ENCODE measurements around the gene TMEM231. TPM values are rescaled to one million over a fixed set of nuclear protein-coding genes. Genes with fewer than 3 reads are reported as not detected.
"Not testable (repeated sequence)": the region's sequence is repeated elsewhere in the genome, so short reads cannot be mapped to it uniquely, and the experiment has no call there.

TMEM231 gene
- total and polyA plus RNA-seq, 9 of the 15 experiments (the other 6 are each of a cell fraction or from before 2014, with no cell fraction given) = 1.6 to 27.6 (median 9.1) TPM

GRCh38 chr16:75502916-75503605 is 53.0 kb downstream of the TMEM231 start:
- intact Hi-C loops (cut with micrococcal nuclease) (no loop called here), in situ Hi-C loops (cut with MboI) (no loop called here)
- Histone ChIP-seq H3K27me3 (ENCODE audit: control insufficient read depth in 2 of 2, insufficient read depth in 2 of 2, low read length in 2 of 2) (peaks cover 5 to 20% of the 10 kb centered on the region in 2 experiments; a peak in 4 of 5 replicates), H3K4me1 (replicated peaks in 1 of 2; ENCODE audit: control insufficient read depth in 2 of 2, insufficient read depth in 2 of 2, low read length in 2 of 2) (no peaks in the 10 kb centered on the region), H3K79me2 (ENCODE audit: control insufficient read depth, insufficient read depth, low read length) (no peaks in the 10 kb centered on the region), H3K9me1 (ENCODE audit: control insufficient read depth, insufficient read depth, low read length) (no peaks in the 10 kb centered on the region), H2AFZ (ENCODE audit: low read depth, low read length) (no peak overlapping the region), H3K4me3 (no peak overlapping the region), H3K36me3 (ENCODE audit: control insufficient read depth, insufficient read depth, low read length) (no peaks in the 10 kb centered on the region), H3K9ac (ENCODE audit: insufficient read depth in 1 of 2, low read depth in 2 of 2, low read length in 2 of 2) (no peak overlapping the region), H4K20me1 (replicated peaks; ENCODE audit: control insufficient read depth, insufficient read depth, low read length) (no peaks in the 10 kb centered on the region), H3K27ac (ENCODE audit: extremely low read depth, low read depth, low read length) (no peak overlapping the region), H3K9me3 (replicated peaks; ENCODE audit: control insufficient read depth, insufficient read depth, low read depth, low read length) (no peaks in the 10 kb centered on the region), H3K4me2 (ENCODE audit: insufficient read depth, low read length) (no peak overlapping the region)
- WGBS (ENCODE audit: insufficient coverage, low coverage, missing lambda C conversion rate) = 17% methylated on average over 4 of the region's 4 CpGs
- no TSS peak for BruUV-seq (replicated peaks)
- no peak for FAIRE-seq
- no peak for TF ChIP-seq PHF20 (IDR thresholded peaks at IDR 0.05; ENCODE audit: partially characterized antibody)
- TF ChIP-seq TCF3 (CRISPR knock-in tag; IDR thresholded peaks at IDR 0.05) = no peak
- no peak for TF ChIP-seq RFX1 (IDR thresholded peaks at IDR 0.05)
- no peak for TF ChIP-seq ZBTB8A (IDR thresholded peaks at IDR 0.05; ENCODE audit: partially characterized antibody)
- TF ChIP-seq ADNP (tag; IDR thresholded peaks at IDR 0.05) = no peak
- TF ChIP-seq CBX8 (IDR thresholded peaks at IDR 0.05; ENCODE audit: borderline replicate concordance, extremely low read depth, low read depth, low read length, poor library complexity, severe bottlenecking) = no peak
- no peak for TF ChIP-seq ZNF280B (CRISPR knock-in tag; IDR thresholded peaks at IDR 0.05)
- no peak for TF ChIP-seq XRCC3 (IDR thresholded peaks at IDR 0.05)
- no peak for TF ChIP-seq TEAD2 (tag; IDR thresholded peaks at IDR 0.05)
- TF ChIP-seq CBX1 (IDR thresholded peaks at IDR 0.05; ENCODE audit: low read depth) = no peak
- TF ChIP-seq RBBP5 (IDR thresholded peaks at IDR 0.05; ENCODE audit: borderline replicate concordance, insufficient read depth, low read length, poor library complexity, severe bottlenecking) = no peak
- ChIA-PET POLR2A (interaction anchor here (0.5 kb wide), 1 partner anchor 9 kb away, joined by 3 read pairs; no protein-coding TSS in a partner anchor), CTCF (ENCODE audit: low intra/inter-chr PET ratio) (no interaction called here)
- DNase-seq (ENCODE audit: extremely low read depth in 1 of 4, low spot score in 3 of 4) = no peak
- ATAC-seq = no peak

GRCh38 chr16:75501820-75502219 is 54.2 kb downstream of the TMEM231 start:
- 5% methylated on average over 6 of the region's 6 CpGs for WGBS (ENCODE audit: insufficient coverage, low coverage, missing lambda C conversion rate)
- H2AFZ ChIP-seq (ENCODE audit: low read depth, low read length); H3K4me1 ChIP-seq (replicated peaks in 1 of 2; ENCODE audit: control insufficient read depth in 2 of 2, insufficient read depth in 2 of 2, low read length in 2 of 2); DNase-seq (ENCODE audit: extremely low read depth in 1 of 4, low spot score in 3 of 4); H3K9me1 ChIP-seq (ENCODE audit: control insufficient read depth, insufficient read depth, low read length); FAIRE-seq; H3K4me2 ChIP-seq (ENCODE audit: insufficient read depth, low read length); H3K4me3 ChIP-seq; intact Hi-C loops (cut with micrococcal nuclease); H3K9ac ChIP-seq (ENCODE audit: insufficient read depth in 1 of 2, low read depth in 2 of 2, low read length in 2 of 2); H3K9me3 ChIP-seq (replicated peaks; ENCODE audit: control insufficient read depth, insufficient read depth, low read depth, low read length); CTCF ChIA-PET (ENCODE audit: low intra/inter-chr PET ratio); POLR2A ChIA-PET; BruUV-seq (replicated peaks); H3K36me3 ChIP-seq (ENCODE audit: control insufficient read depth, insufficient read depth, low read length); H3K79me2 ChIP-seq (ENCODE audit: control insufficient read depth, insufficient read depth, low read length); in situ Hi-C loops (cut with MboI); H3K27ac ChIP-seq (ENCODE audit: extremely low read depth, low read depth, low read length); H4K20me1 ChIP-seq (replicated peaks; ENCODE audit: control insufficient read depth, insufficient read depth, low read length); ATAC-seq: not testable (repeated sequence)
- H3K27me3 ChIP-seq (ENCODE audit: control insufficient read depth in 2 of 2, insufficient read depth in 2 of 2, low read length in 2 of 2) = peaks cover 2 to 16% of the 10 kb centered on the region in 2 experiments; a peak in 3 of 5 replicates
